Measurements from ENCODE around the gene CAP1.
"Not testable (repeated sequence)": the region's sequence is repeated elsewhere in the genome, so short reads cannot be mapped to it uniquely, and the experiment has no call there.

The CAP1 gene

GRCh38 chr1:40040511-40041465 lies at the start of gene CAP1:
Gene CAP1 (plus strand): TSS chr1:40040729. CDS start chr1:40059347, 18,618 bp downstream.
- ATAC-seq = peak; percentile 91 to 93

GRCh38 chr1:39992234-39992633 lies 48.3 kb upstream of the CAP1 start:
- ATAC-seq = no peak

GRCh38 chr1:39992888-39993287 lies 47.6 kb upstream of the CAP1 start:
- no peak for ATAC-seq

- ATAC-seq = peak; percentile 48 to 55
Observed at GRCh38 chr1:39995973-39996393, 44.5 kb upstream of the CAP1 start.

GRCh38 chr1:39996396-39997004 lies 44.0 kb upstream of the CAP1 start:
- ATAC-seq = no peak

GRCh38 chr1:40001456-40001855 lies 39.1 kb upstream of the CAP1 start:
- ATAC-seq = no peak

- ATAC-seq = no peak
Observed at GRCh38 chr1:40003156-40004093, 37.1 kb upstream of the CAP1 start.

GRCh38 chr1:40004857-40005256 lies 35.7 kb upstream of the CAP1 start:
- no peak for ATAC-seq

- not testable (repeated sequence) for ATAC-seq
Observed at GRCh38 chr1:40007481-40008034, 33.0 kb upstream of the CAP1 start.

- no peak for ATAC-seq
Observed at GRCh38 chr1:40011198-40011597, 29.3 kb upstream of the CAP1 start.

- ATAC-seq = peak; percentile 67
Observed at GRCh38 chr1:40014253-40014706, 26.2 kb upstream of the CAP1 start.

- ATAC-seq = peak; percentile 95 to 96
Observed at GRCh38 chr1:40014812-40015594, 25.5 kb upstream of the CAP1 start.

GRCh38 chr1:40017951-40018575 lies 22.5 kb upstream of the CAP1 start:
- ATAC-seq = no peak

GRCh38 chr1:40020447-40021085 lies 20.0 kb upstream of the CAP1 start:
- no peak for ATAC-seq

GRCh38 chr1:40023379-40023944 lies 17.1 kb upstream of the CAP1 start:
- ATAC-seq = no peak

- ATAC-seq = no peak
Observed at GRCh38 chr1:40024671-40025070, 15.9 kb upstream of the CAP1 start.

GRCh38 chr1:40027647-40028046 lies 12.9 kb upstream of the CAP1 start:
- ATAC-seq = no peak

- ATAC-seq = no peak
Observed at GRCh38 chr1:40029608-40030007, 10.9 kb upstream of the CAP1 start.

GRCh38 chr1:40030528-40031135 lies 9.9 kb upstream of the CAP1 start:
- no peak for ATAC-seq

Measured in activated CD4-positive, CD25-positive, alpha-beta regulatory T cell treated with anti-CD3 and anti-CD28 coated beads, Interleukin-2, amount 50 U/mL, for 24 hours (primary cell).